HEK293 (cell line): ENCODE results near the gene PSMG2.

Experiments
- CTCF ChIA-PET: fragments of 350-600 bp; formaldehyde crosslinking; extraction: SDS; loops from one replicate; lab custom pipeline; 2021; ENCODE audit warnings: antibody characterized with exemption; lab: Yijun Ruan, JAX
- POLR2A ChIA-PET: fragments of 300-600 bp; formaldehyde crosslinking; extraction: SDS; loops from one replicate; lab custom pipeline; 2020; ENCODE audit warnings: antibody characterized with exemption, inconsistent platforms; lab: Yijun Ruan, JAX
- H3K27ac ChIP-seq: fragments of 200-500 bp; sonication (Bioruptor generic); 2 replicates; pipeline ENCODE4 v1.5.1; 2014; ENCODE audit warnings: low read depth, low read length, control low read depth, inconsistent platforms; ENCODE audit errors: extremely low read depth
- H3K36me3 ChIP-seq, 2 experiments: fragments of 200-500 bp in 1 of 2; sonication (Bioruptor generic) in 1 of 2; 1 replicate in 1 of 2; 2 replicates in 1 of 2; pipeline ENCODE4 v1.5.1; 2014 to 2017; ENCODE audit warnings: inconsistent platforms in 2 of 2, low read length in 2 of 2; ENCODE audit not compliant: control insufficient read depth in 2 of 2, insufficient read depth in 1 of 2
- H3K4me1 ChIP-seq: fragments of 200-500 bp; sonication (Bioruptor generic); 2 replicates; pipeline ENCODE4 v1.5.1; 2014; ENCODE audit warnings: mild to moderate bottlenecking, low read length, inconsistent platforms; ENCODE audit not compliant: control insufficient read depth, insufficient read depth
- H3K4me3 ChIP-seq: 2 replicates; pipeline ENCODE4 v1.5.1; 2011; ENCODE audit warnings: low read depth, mild to moderate bottlenecking, control low read depth, low read length, moderate library complexity
- H3K9me3 ChIP-seq: fragments of 200-500 bp; sonication (Bioruptor generic); 2 replicates; pipeline ENCODE4 v1.5.1; 2014; ENCODE audit warnings: low read depth, low read length, inconsistent platforms; ENCODE audit not compliant: control insufficient read depth, insufficient read depth
- EGR2 ChIP-seq: fragments of 450-650 bp; formaldehyde crosslinking; IDR thresholded peaks from 2 replicates; pipeline ENCODE4 v1.5.1; 2016; ENCODE audit warnings: low read depth, missing biosample characterization, missing genetic modification characterization
- KLF7 ChIP-seq: fragments of 450-650 bp; formaldehyde crosslinking; IDR thresholded peaks from 2 replicates; pipeline ENCODE4 v1.5.1; 2016; ENCODE audit warnings: missing biosample characterization, missing genetic modification characterization, borderline replicate concordance
- MEIS1 ChIP-seq: sonication (generic); formaldehyde crosslinking; IDR thresholded peaks from 2 replicates; pipeline ENCODE4 v1.8.1; 2022; ENCODE audit warnings: missing genetic modification reagents, mild to moderate bottlenecking, borderline replicate concordance
- PBX3 ChIP-seq: sonication (generic); formaldehyde crosslinking; IDR thresholded peaks from 2 replicates; pipeline ENCODE4 v1.8.1; 2022; ENCODE audit warnings: mild to moderate bottlenecking, moderate library complexity, missing genetic modification reagents
- SCRT1 ChIP-seq: fragments of 450-650 bp; formaldehyde crosslinking; IDR thresholded peaks from 2 replicates; pipeline ENCODE4 v1.5.1; 2016; ENCODE audit warnings: missing biosample characterization, missing genetic modification characterization, borderline replicate concordance
- SETDB1 ChIP-seq: IDR thresholded peaks from one replicate; pipeline ENCODE4 v1.6.1; 2017; ENCODE audit warnings: mild to moderate bottlenecking, low read length, moderate library complexity, mixed read lengths; ENCODE audit not compliant: insufficient read length
- TCF7L2 ChIP-seq: IDR thresholded peaks from 2 replicates; pipeline ENCODE4 v1.6.1; 2011; ENCODE audit warnings: low read depth, mild to moderate bottlenecking, inconsistent platforms, low read length, moderate library complexity, borderline replicate concordance
- ZBTB21 ChIP-seq: fragments of 450-650 bp; formaldehyde crosslinking; IDR thresholded peaks from 2 replicates; pipeline ENCODE4 v1.5.1; 2017; ENCODE audit warnings: missing biosample characterization, missing genetic modification characterization
- ZNF132 ChIP-seq: fragments of 450-650 bp; formaldehyde crosslinking; IDR thresholded peaks from 2 replicates; pipeline ENCODE4 v1.5.1; 2017; ENCODE audit warnings: missing biosample characterization, missing genetic modification characterization, borderline replicate concordance
- ZNF155 ChIP-seq: fragments of 450-650 bp; formaldehyde crosslinking; IDR thresholded peaks from 2 replicates; pipeline ENCODE4 v1.5.1; 2016; ENCODE audit warnings: missing biosample characterization, missing genetic modification characterization
- ZNF19 ChIP-seq: fragments of 450-650 bp; formaldehyde crosslinking; IDR thresholded peaks from 2 replicates; pipeline ENCODE4; 2016; ENCODE audit warnings: missing biosample characterization, missing genetic modification characterization, low read depth
- ZNF354C ChIP-seq: fragments of 450-650 bp; formaldehyde crosslinking; IDR thresholded peaks from 2 replicates; pipeline ENCODE4 v1.5.1; 2016; ENCODE audit warnings: missing biosample characterization, missing genetic modification characterization, low read depth, borderline replicate concordance
- ZNF449 ChIP-seq: fragments of 450-650 bp; formaldehyde crosslinking; IDR thresholded peaks from 2 replicates; pipeline ENCODE4 v1.5.1; 2017; ENCODE audit warnings: missing biosample characterization, mild to moderate bottlenecking, missing genetic modification characterization, moderate library complexity
- ZNF529 ChIP-seq: fragments of 450-650 bp; formaldehyde crosslinking; IDR thresholded peaks from 2 replicates; pipeline ENCODE4 v1.5.1; 2017; ENCODE audit warnings: missing genetic modification characterization, missing biosample characterization; ENCODE audit not compliant: insufficient replicate concordance
- ZNF654 ChIP-seq: fragments of 450-650 bp; formaldehyde crosslinking; IDR thresholded peaks from 2 replicates; pipeline ENCODE4 v1.5.1; 2016; ENCODE audit warnings: low read depth, missing biosample characterization, missing genetic modification characterization
- ZSCAN16 ChIP-seq: fragments of 450-650 bp; formaldehyde crosslinking; IDR thresholded peaks from 2 replicates; pipeline ENCODE4 v1.5.1; 2016; ENCODE audit warnings: missing biosample characterization, missing genetic modification characterization
- ZSCAN30 ChIP-seq: fragments of 450-650 bp; IDR thresholded peaks from 2 replicates; pipeline ENCODE4 v1.5.1; 2018; ENCODE audit warnings: missing biosample characterization, mild to moderate bottlenecking, missing genetic modification characterization, moderate library complexity
- TF ChIP-seq, protein P1 (sequence below): fragments of 450-650 bp; formaldehyde crosslinking; IDR thresholded peaks from 2 replicates; pipeline ENCODE4 v1.5.1; 2016; ENCODE audit warnings: missing biosample characterization, missing genetic modification characterization, borderline replicate concordance
- TF ChIP-seq, protein P2 (sequence below): IDR thresholded peaks from 2 replicates; pipeline ENCODE4 v1.6.1; 2011; ENCODE audit warnings: mild to moderate bottlenecking, low read depth, low read length, borderline replicate concordance
- TF ChIP-seq, protein P3 (sequence below): fragments of 450-650 bp; formaldehyde crosslinking; IDR thresholded peaks from 2 replicates; pipeline ENCODE4 v1.5.1; 2016; ENCODE audit warnings: missing biosample characterization, missing genetic modification characterization

The PSMG2 gene

GRCh38 chr18:12749121-12749520 lies 46.3 kb downstream of the PSMG2 start (continued):
- no peak for TF ChIP-seq ZNF449 (tag by site-specific recombination)

GRCh38 chr18:12750076-12750714 lies 47.4 kb downstream of the PSMG2 start:
- H3K27ac ChIP-seq, result no peak overlapping the region
- ChIA-PET POLR2A (no interaction called here), CTCF (interaction anchor here (0.7 to 1.3 kb wide), 3 partner anchors 143 to 184 kb away, joined by 3 to 5 read pairs (median 4); no protein-coding TSS in a partner anchor)
- no peaks in the 10 kb centered on the region for H3K4me1 ChIP-seq
- no peaks in the 10 kb centered on the region for H3K9me3 ChIP-seq
- H3K4me3 ChIP-seq, result no peak overlapping the region
- no peak for TF ChIP-seq KLF7 (tag by site-specific recombination)
- H3K36me3 ChIP-seq, result no peaks in the 10 kb centered on the region

GRCh38 chr18:12750715-12751502 lies 48.1 kb downstream of the PSMG2 start:
- CTCF ChIA-PET, result interaction anchor here (0.9 to 1.3 kb wide), 2 partner anchors 142 to 183 kb away, joined by 3 to 5 read pairs; no protein-coding TSS in a partner anchor
- Histone ChIP-seq H3K27ac (no peak overlapping the region), H3K36me3 (no peaks in the 10 kb centered on the region), H3K4me1 (no peaks in the 10 kb centered on the region)
- TF ChIP-seq ZNF529 (tag by site-specific recombination), result no peak
- TF ChIP-seq ZSCAN30 (tag by site-specific recombination), result no peak
- TF ChIP-seq ZSCAN16 (tag by site-specific recombination), result no peak
- no peak for TF ChIP-seq EGR2 (tag by site-specific recombination)
- no peak for TF ChIP-seq PBX3
- TF ChIP-seq, protein P1, sequence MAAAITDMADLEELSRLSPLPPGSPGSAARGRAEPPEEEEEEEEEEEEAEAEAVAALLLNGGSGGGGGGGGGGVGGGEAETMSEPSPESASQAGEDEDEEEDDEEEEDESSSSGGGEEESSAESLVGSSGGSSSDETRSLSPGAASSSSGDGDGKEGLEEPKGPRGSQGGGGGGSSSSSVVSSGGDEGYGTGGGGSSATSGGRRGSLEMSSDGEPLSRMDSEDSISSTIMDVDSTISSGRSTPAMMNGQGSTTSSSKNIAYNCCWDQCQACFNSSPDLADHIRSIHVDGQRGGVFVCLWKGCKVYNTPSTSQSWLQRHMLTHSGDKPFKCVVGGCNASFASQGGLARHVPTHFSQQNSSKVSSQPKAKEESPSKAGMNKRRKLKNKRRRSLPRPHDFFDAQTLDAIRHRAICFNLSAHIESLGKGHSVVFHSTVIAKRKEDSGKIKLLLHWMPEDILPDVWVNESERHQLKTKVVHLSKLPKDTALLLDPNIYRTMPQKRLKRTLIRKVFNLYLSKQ (tag by site-specific recombination), result no peak
- TF ChIP-seq, protein P2, sequence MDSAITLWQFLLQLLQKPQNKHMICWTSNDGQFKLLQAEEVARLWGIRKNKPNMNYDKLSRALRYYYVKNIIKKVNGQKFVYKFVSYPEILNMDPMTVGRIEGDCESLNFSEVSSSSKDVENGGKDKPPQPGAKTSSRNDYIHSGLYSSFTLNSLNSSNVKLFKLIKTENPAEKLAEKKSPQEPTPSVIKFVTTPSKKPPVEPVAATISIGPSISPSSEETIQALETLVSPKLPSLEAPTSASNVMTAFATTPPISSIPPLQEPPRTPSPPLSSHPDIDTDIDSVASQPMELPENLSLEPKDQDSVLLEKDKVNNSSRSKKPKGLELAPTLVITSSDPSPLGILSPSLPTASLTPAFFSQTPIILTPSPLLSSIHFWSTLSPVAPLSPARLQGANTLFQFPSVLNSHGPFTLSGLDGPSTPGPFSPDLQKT, result no peak
- TF ChIP-seq ZNF654, result no peak
- TF ChIP-seq ZNF354C, result no peak
- no peak for TF ChIP-seq ZNF132 (tag by site-specific recombination)
- no peak for TF ChIP-seq ZBTB21 (tag by site-specific recombination)
- TF ChIP-seq SETDB1, result no peak
- TF ChIP-seq ZNF19, result no peak
- no peak for TF ChIP-seq TCF7L2
- TF ChIP-seq MEIS1 (CRISPR knock-in tag), result no peak
- TF ChIP-seq SCRT1, result no peak
- TF ChIP-seq, protein P3, sequence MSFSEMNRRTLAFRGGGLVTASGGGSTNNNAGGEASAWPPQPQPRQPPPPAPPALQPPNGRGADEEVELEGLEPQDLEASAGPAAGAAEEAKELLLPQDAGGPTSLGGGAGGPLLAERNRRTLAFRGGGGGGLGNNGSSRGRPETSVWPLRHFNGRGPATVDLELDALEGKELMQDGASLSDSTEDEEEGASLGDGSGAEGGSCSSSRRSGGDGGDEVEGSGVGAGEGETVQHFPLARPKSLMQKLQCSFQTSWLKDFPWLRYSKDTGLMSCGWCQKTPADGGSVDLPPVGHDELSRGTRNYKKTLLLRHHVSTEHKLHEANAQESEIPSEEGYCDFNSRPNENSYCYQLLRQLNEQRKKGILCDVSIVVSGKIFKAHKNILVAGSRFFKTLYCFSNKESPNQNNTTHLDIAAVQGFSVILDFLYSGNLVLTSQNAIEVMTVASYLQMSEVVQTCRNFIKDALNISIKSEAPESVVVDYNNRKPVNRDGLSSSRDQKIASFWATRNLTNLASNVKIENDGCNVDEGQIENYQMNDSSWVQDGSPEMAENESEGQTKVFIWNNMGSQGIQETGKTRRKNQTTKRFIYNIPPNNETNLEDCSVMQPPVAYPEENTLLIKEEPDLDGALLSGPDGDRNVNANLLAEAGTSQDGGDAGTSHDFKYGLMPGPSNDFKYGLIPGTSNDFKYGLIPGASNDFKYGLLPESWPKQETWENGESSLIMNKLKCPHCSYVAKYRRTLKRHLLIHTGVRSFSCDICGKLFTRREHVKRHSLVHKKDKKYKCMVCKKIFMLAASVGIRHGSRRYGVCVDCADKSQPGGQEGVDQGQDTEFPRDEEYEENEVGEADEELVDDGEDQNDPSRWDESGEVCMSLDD (tag by site-specific recombination), result no peak
- no peak for TF ChIP-seq ZNF155 (tag by site-specific recombination)
- TF ChIP-seq, all 188 proteins: peak for 0
- H3K4me3 ChIP-seq, result no peak overlapping the region
- POLR2A ChIA-PET, result no interaction called here
- H3K9me3 ChIP-seq, result no peaks in the 10 kb centered on the region
